Erythroblast (primary cell): ENCODE results near the gene RGR.

Experiments
- GATA1 ChIP-seq: IDR thresholded peaks from 2 replicates; pipeline ENCODE4 v1.6.1; 2011; ENCODE audit warnings: low read depth, mild to moderate bottlenecking, control low read depth, low read length, moderate library complexity
- POLR2A ChIP-seq: IDR thresholded peaks from 2 replicates; pipeline ENCODE4 v1.6.1; 2011; ENCODE audit warnings: mild to moderate bottlenecking, low read length

DNA sequence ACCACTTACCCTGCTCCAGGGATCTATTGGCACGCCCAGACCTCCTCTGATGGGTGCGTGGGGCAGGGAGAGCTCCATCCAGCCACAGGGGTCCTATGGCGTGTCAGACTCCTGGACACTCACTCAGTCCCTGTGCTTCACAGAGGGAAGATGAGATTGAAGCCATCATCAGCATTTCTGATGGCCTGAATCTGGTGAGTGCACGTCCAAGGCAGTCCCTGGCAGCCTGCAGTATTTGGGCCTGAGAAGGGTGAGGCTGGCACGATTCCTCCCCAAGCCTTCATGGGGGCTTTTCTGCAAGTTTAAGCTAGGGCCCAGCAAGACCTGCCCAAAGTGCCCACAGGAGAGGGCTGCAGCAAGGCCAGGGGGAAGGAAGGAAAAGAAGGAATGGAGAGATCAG is 47.2 kb upstream of the RGR start:
- TF ChIP-seq POLR2A (no peak), GATA1 (no peak)
